GM23248 (cell line): ENCODE data around the gene PTPRD.

Experiments used
- EZH2 ChIP-seq: fragments of 200-600 bp; sonication (generic); IDR thresholded peaks from 2 replicates; pipeline ENCODE4 v1.6.1; 2018; ENCODE audit warnings: antibody characterized with exemption, mild to moderate bottlenecking; ENCODE audit not compliant: insufficient read depth, poor library complexity, severe bottlenecking
- EZH2phosphoT487 ChIP-seq: fragments of 200-600 bp; sonication (generic); IDR thresholded peaks from 2 replicates; pipeline ENCODE4 v1.6.1; 2018; ENCODE audit warnings: antibody characterized with exemption, moderate library complexity, mild to moderate bottlenecking, low read depth; ENCODE audit not compliant: insufficient read depth

DNA sequence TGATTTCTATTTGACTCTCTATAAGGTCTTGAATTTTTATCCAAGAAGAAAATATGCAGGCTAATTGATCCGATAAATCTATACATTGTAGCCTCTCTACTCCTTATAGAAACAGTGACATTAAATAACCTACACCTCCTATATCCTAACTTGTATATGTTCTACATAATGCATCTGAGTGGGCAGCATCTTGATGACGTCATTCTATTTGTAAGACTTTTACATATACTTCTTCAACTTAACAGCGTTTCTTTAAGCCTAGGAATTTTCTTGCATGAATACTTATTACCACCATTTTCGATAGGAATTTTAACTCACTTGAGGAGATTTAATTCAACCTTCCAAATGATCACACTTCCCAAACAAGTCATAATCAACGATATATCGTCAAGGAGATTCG is 869.0 kb downstream of the PTPRD start:
- TF ChIP-seq EZH2 (no peak), EZH2phosphoT487 (no peak)
